ENCODE data around the gene LMAN2.

Gene LMAN2

DNA sequence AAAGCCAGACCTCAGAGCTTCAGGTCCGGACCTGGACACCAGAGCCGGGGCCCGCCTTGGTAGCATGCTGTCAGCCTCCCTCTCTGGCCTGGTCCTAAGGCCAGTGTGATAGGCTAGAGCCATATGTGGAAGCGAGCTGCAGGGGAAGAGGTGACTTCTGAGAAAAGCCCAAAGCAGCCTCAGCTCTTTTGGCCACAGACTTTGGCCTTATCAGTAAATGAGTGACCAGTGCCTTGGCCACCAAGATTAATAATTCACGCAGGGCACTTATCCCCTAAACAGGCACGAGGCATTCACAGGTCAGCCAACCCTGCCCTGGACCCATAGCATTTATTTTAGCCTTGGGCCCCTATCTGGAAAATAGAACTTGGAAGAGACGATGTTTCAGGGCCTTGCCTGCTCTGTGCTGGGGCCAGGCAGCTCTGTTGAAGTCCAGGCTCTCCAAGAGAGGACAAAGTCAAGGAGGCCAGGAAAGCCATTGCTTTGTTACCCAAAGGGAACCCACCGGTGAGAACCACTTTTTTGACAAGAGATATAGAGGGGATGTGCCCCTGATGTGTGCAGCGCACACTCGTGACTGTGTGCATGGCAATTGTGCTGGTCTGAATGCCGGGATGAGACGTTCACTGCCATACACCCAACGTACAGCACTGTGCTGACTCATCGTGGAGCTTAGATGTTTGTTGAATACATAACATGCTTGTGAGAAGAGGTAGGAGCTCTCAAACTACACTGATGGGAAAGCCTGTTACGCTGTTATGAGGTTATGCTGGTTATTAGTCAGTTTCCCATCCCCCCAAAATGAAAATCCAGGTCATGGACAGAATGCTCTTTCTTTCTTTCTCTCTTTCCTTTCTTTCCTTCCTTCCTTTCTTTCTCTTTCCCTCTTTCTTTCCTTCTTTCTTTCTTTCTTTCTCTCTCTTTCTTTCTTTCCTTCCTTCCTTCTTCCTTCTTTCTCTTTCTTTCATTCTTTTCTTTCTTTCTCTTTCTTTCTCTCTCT lies 27.7 kb upstream of the LMAN2 start:
- no peaks in the 10 kb centered on the region for H3K9me3 ChIP-seq (ENCODE audit: control insufficient read depth, insufficient read depth, low read depth, low read length)
- CTCF ChIA-PET = interaction anchor here (0.6 to 4.2 kb wide), 13 partner anchors 7 to 413 kb away, joined by 3 to 39 read pairs (median 4); no protein-coding TSS in a partner anchor
- POLR2A ChIA-PET = interaction anchor here (0.6 to 1.4 kb wide), 9 partner anchors 8 to 93 kb away, joined by 3 to 6 read pairs (median 3); partner anchors contain the start of gene GRK6
- no peak overlapping the region for H3K27ac ChIP-seq (ENCODE audit: extremely low read depth, low read depth, low read length)
- no peaks in the 10 kb centered on the region for H3K36me3 ChIP-seq (ENCODE audit: control insufficient read depth in 2 of 2, insufficient read depth in 1 of 2, low read length in 2 of 2)
- H3K4me3 ChIP-seq (ENCODE audit: low read depth, low read length) = no peak overlapping the region
- H3K4me1 ChIP-seq (ENCODE audit: control insufficient read depth, insufficient read depth, low read length) = peaks cover 6% of the 10 kb centered on the region; the same call in 1 of the 2 replicates
- TF ChIP-seq ZNF335 (tag by site-specific recombination; conservative IDR thresholded peaks at IDR 0.05) (no peak), ZNF366 (tag by site-specific recombination; conservative IDR thresholded peaks at IDR 0.05) (peak; percentile 99), ZBTB21 (tag by site-specific recombination; IDR thresholded peaks at IDR 0.05) (peak; percentile 43; the same call in 1 of the 2 replicates), ZNF600 (tag by site-specific recombination; IDR thresholded peaks at IDR 0.05) (peak; percentile 97), ZBTB7A (tag by site-specific recombination; IDR thresholded peaks at IDR 0.05; ENCODE audit: low read depth) (no peak), PBX3 (CRISPR knock-in tag; IDR thresholded peaks at IDR 0.05) (no peak), ZNF560 (tag by site-specific recombination; IDR thresholded peaks at IDR 0.05; ENCODE audit: borderline replicate concordance) (no peak), ZNF585B (tag by site-specific recombination; IDR thresholded peaks at IDR 0.05) (no peak), ZEB2 (tag by site-specific recombination; IDR thresholded peaks at IDR 0.05) (0 out of 2 replicates have a peak, but pooled peaks have one; percentile 29), ZFP69B (tag by site-specific recombination; IDR thresholded peaks at IDR 0.05) (no peak), ZNF138 (tag by site-specific recombination; IDR thresholded peaks at IDR 0.05; ENCODE audit: borderline replicate concordance) (no peak), ZNF140 (tag by site-specific recombination; IDR thresholded peaks at IDR 0.05) (no peak), ZNF629 (tag by site-specific recombination; IDR thresholded peaks at IDR 0.05) (peak; percentile 43; the same call in 1 of the 2 replicates), PRDM1 (tag by site-specific recombination; IDR thresholded peaks at IDR 0.05) (peak; percentile 97), GFI1B (tag by site-specific recombination; IDR thresholded peaks at IDR 0.05) (no peak), YY2 (tag by site-specific recombination; IDR thresholded peaks at IDR 0.05) (0 out of 2 replicates have a peak, but pooled peaks have one; percentile 12), WT1 (tag by site-specific recombination; IDR thresholded peaks at IDR 0.05) (0 out of 2 replicates have a peak, but pooled peaks have one; percentile 16), ZBTB8A (tag by site-specific recombination; IDR thresholded peaks at IDR 0.05) (peak; percentile 12; the same call in 1 of the 2 replicates), ZNF776 (tag by site-specific recombination; IDR thresholded peaks at IDR 0.05; ENCODE audit: borderline replicate concordance) (peak; percentile 39; the same call in 1 of the 2 replicates)
- TF ChIP-seq, protein P1, sequence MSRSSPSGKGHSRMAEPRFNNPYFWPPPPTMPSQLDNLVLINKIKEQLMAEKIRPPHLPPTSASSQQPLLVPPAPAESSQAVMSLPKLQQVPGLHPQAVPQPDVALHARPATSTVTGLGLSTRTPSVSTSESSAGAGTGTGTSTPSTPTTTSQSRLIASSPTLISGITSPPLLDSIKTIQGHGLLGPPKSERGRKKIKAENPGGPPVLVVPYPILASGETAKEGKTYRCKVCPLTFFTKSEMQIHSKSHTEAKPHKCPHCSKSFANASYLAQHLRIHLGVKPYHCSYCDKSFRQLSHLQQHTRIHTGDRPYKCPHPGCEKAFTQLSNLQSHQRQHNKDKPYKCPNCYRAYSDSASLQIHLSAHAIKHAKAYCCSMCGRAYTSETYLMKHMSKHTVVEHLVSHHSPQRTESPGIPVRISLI (tag by site-specific recombination; IDR thresholded peaks at IDR 0.05) = peak; percentile 89
- TF ChIP-seq, protein P2, sequence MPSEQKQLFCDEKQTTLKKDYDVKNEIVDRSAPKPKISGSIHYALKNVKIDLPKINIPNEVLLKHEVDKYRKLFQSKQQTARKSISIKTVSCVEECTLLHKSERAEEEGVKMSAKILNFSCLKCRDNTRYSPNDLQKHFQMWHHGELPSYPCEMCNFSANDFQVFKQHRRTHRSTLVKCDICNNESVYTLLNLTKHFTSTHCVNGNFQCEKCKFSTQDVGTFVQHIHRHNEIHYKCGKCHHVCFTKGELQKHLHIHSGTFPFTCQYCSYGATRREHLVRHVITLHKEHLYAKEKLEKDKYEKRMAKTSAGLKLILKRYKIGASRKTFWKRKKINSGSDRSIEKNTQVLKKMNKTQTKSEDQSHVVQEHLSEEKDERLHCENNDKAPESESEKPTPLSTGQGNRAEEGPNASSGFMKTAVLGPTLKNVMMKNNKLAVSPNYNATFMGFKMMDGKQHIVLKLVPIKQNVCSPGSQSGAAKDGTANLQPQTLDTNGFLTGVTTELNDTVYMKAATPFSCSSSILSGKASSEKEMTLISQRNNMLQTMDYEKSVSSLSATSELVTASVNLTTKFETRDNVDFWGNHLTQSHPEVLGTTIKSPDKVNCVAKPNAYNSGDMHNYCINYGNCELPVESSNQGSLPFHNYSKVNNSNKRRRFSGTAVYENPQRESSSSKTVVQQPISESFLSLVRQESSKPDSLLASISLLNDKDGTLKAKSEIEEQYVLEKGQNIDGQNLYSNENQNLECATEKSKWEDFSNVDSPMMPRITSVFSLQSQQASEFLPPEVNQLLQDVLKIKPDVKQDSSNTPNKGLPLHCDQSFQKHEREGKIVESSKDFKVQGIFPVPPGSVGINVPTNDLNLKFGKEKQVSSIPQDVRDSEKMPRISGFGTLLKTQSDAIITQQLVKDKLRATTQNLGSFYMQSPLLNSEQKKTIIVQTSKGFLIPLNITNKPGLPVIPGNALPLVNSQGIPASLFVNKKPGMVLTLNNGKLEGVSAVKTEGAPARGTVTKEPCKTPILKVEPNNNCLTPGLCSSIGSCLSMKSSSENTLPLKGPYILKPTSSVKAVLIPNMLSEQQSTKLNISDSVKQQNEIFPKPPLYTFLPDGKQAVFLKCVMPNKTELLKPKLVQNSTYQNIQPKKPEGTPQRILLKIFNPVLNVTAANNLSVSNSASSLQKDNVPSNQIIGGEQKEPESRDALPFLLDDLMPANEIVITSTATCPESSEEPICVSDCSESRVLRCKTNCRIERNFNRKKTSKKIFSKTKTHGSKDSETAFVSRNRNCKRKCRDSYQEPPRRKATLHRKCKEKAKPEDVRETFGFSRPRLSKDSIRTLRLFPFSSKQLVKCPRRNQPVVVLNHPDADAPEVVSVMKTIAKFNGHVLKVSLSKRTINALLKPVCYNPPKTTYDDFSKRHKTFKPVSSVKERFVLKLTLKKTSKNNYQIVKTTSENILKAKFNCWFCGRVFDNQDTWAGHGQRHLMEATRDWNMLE (tag by site-specific recombination; conservative IDR thresholded peaks at IDR 0.05; ENCODE audit: low read depth) = no peak
- TF ChIP-seq, protein P3, sequence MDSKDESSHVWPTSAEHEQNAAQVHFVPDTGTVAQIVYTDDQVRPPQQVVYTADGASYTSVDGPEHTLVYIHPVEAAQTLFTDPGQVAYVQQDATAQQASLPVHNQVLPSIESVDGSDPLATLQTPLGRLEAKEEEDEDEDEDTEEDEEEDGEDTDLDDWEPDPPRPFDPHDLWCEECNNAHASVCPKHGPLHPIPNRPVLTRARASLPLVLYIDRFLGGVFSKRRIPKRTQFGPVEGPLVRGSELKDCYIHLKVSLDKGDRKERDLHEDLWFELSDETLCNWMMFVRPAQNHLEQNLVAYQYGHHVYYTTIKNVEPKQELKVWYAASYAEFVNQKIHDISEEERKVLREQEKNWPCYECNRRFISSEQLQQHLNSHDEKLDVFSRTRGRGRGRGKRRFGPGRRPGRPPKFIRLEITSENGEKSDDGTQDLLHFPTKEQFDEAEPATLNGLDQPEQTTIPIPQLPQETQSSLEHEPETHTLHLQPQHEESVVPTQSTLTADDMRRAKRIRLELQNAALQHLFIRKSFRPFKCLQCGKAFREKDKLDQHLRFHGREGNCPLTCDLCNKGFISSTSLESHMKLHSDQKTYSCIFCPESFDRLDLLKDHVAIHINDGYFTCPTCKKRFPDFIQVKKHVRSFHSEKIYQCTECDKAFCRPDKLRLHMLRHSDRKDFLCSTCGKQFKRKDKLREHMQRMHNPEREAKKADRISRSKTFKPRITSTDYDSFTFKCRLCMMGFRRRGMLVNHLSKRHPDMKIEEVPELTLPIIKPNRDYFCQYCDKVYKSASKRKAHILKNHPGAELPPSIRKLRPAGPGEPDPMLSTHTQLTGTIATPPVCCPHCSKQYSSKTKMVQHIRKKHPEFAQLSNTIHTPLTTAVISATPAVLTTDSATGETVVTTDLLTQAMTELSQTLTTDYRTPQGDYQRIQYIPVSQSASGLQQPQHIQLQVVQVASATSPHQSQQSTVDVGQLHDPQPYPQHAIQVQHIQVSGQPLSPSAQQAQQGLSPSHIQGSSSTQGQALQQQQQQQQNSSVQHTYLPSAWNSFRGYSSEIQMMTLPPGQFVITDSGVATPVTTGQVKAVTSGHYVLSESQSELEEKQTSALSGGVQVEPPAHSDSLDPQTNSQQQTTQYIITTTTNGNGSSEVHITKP (tag by site-specific recombination; IDR thresholded peaks at IDR 0.05) = 0 out of 2 replicates have a peak, but pooled peaks have one; percentile 20
- TF ChIP-seq, protein P4, sequence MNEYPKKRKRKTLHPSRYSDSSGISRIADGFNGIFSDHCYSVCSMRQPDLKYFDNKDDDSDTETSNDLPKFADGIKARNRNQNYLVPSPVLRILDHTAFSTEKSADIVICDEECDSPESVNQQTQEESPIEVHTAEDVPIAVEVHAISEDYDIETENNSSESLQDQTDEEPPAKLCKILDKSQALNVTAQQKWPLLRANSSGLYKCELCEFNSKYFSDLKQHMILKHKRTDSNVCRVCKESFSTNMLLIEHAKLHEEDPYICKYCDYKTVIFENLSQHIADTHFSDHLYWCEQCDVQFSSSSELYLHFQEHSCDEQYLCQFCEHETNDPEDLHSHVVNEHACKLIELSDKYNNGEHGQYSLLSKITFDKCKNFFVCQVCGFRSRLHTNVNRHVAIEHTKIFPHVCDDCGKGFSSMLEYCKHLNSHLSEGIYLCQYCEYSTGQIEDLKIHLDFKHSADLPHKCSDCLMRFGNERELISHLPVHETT (tag by site-specific recombination; IDR thresholded peaks at IDR 0.05) = peak; percentile 38; the same call in 1 of the 2 replicates
